Measurements from ENCODE around the gene CRIM1.

Gene CRIM1

GRCh38 chr2:36397728-36398413 is 42.3 kb downstream of the CRIM1 start:
- DNase-seq (ENCODE audit: low spot score), result no peak

GRCh38 chr2:36399050-36399449 is 43.5 kb downstream of the CRIM1 start:
- DNase-seq (ENCODE audit: low spot score), result no peak

GRCh38 chr2:36403675-36404230 is 48.2 kb downstream of the CRIM1 start:
- DNase-seq (ENCODE audit: low spot score), result no peak

GRCh38 chr2:36404318-36404717 is 48.7 kb downstream of the CRIM1 start:
- DNase-seq (ENCODE audit: low spot score), result no peak

- no peak for DNase-seq (ENCODE audit: low spot score)
These were observed 49.2 kb downstream of the CRIM1 start for GRCh38 chr2:36404754-36405153.

- DNase-seq (ENCODE audit: low spot score), result peak; percentile 27
These were observed 49.6 kb downstream of the CRIM1 start for GRCh38 chr2:36405183-36405582.

- DNase-seq (ENCODE audit: low spot score), result no peak
These were observed 50.7 kb downstream of the CRIM1 start for GRCh38 chr2:36406296-36406695.

GRCh38 chr2:36407413-36407812 is 51.8 kb downstream of the CRIM1 start:
- DNase-seq (ENCODE audit: low spot score), result peak; percentile 25

GRCh38 chr2:36408198-36408703 is 52.7 kb downstream of the CRIM1 start:
- DNase-seq (ENCODE audit: low spot score), result peak; percentile 31

GRCh38 chr2:36409335-36409734 is 53.8 kb downstream of the CRIM1 start:
- DNase-seq (ENCODE audit: low spot score), result no peak

GRCh38 chr2:36409935-36410334 is 54.4 kb downstream of the CRIM1 start:
- no peak for DNase-seq (ENCODE audit: low spot score)

GRCh38 chr2:36410681-36411080 is 55.1 kb downstream of the CRIM1 start:
- no peak for DNase-seq (ENCODE audit: low spot score)

- no peak for DNase-seq (ENCODE audit: low spot score)
These were observed 56.4 kb downstream of the CRIM1 start for GRCh38 chr2:36411962-36412444.

- DNase-seq (ENCODE audit: low spot score), result no peak
These were observed 57.6 kb downstream of the CRIM1 start for GRCh38 chr2:36413218-36413617.

GRCh38 chr2:36414307-36414706 is 58.7 kb downstream of the CRIM1 start:
- DNase-seq (ENCODE audit: low spot score), result no peak

- no peak for DNase-seq (ENCODE audit: low spot score)
These were observed 59.9 kb downstream of the CRIM1 start for GRCh38 chr2:36415381-36416022.

- peak; percentile 66 for DNase-seq (ENCODE audit: low spot score)
These were observed 61.0 kb downstream of the CRIM1 start for GRCh38 chr2:36416370-36417165.

- DNase-seq (ENCODE audit: low spot score), result no peak
These were observed 65.1 kb downstream of the CRIM1 start for GRCh38 chr2:36420569-36421181.

- DNase-seq (ENCODE audit: low spot score), result no peak
These were observed 65.8 kb downstream of the CRIM1 start for GRCh38 chr2:36421379-36421778.

- no peak for DNase-seq (ENCODE audit: low spot score)
These were observed 67.6 kb downstream of the CRIM1 start for GRCh38 chr2:36423172-36423571.

- no peak for DNase-seq (ENCODE audit: low spot score)
These were observed 68.1 kb downstream of the CRIM1 start for GRCh38 chr2:36423619-36424120.

All from cerebellar cortex (tissue), 1 donor.